Stimulated activated naive CD8-positive, alpha-beta T cell treated with anti-CD3 and anti-CD28 coated beads, Interleukin-15, Interleukin-2, amounts not matched to agents 100 ng/mL and 50 ng/mL, for 24 hours (primary cell): ENCODE results near the gene MRPL54.

Experiments used
- H3K27ac Mint-ChIP-seq: one replicate; pipeline ENCODE4 v1.8.0; 2021; ENCODE audit warnings: mild to moderate bottlenecking, mixed read lengths
- H3K27me3 Mint-ChIP-seq: one replicate; pipeline ENCODE4 v1.8.0; 2021; ENCODE audit warnings: mixed read lengths
- H3K36me3 Mint-ChIP-seq: one replicate; pipeline ENCODE4 v1.8.0; 2021; ENCODE audit warnings: low read depth, mixed read lengths
- H3K4me1 Mint-ChIP-seq: one replicate; pipeline ENCODE4 v1.8.0; 2021; ENCODE audit warnings: low read depth, mixed read lengths
- H3K4me3 Mint-ChIP-seq: one replicate; pipeline ENCODE4 v1.8.0; 2021; ENCODE audit warnings: mild to moderate bottlenecking, mixed read lengths
- H3K9me3 Mint-ChIP-seq: one replicate; pipeline ENCODE4 v1.8.0; 2021; ENCODE audit warnings: mixed read lengths

The MRPL54 gene

GRCh38 chr19:3782330-3782729, 19.8 kb downstream of the MRPL54 start:
- Mint-ChIP-seq H3K4me3 (no peak overlapping the region), H3K36me3 (peaks cover 33% of the 10 kb centered on the region), H3K4me1 (peaks cover 13% of the 10 kb centered on the region)

GRCh38 chr19:3782903-3783302, 20.4 kb downstream of the MRPL54 start:
- Mint-ChIP-seq H3K4me3 (no peak overlapping the region), H3K4me1 (peaks cover 13% of the 10 kb centered on the region), H3K27ac (no peak overlapping the region), H3K27me3 (no peaks in the 10 kb centered on the region), H3K36me3 (peaks cover 33% of the 10 kb centered on the region), H3K9me3 (peaks cover 10% of the 10 kb centered on the region)

More at GRCh38 chr19:3782330-3782729, 19.8 kb downstream of the MRPL54 start:
- Mint-ChIP-seq H3K27ac (no peak overlapping the region), H3K27me3 (no peaks in the 10 kb centered on the region), H3K9me3 (peaks cover 10% of the 10 kb centered on the region)

GRCh38 chr19:3783660-3784584, 21.4 kb downstream of the MRPL54 start:
- H3K27me3 Mint-ChIP-seq: no peaks in the 10 kb centered on the region
- peaks cover 16% of the 10 kb centered on the region for H3K4me1 Mint-ChIP-seq
- H3K36me3 Mint-ChIP-seq: peaks cover 29% of the 10 kb centered on the region
- peaks cover 10% of the 10 kb centered on the region for H3K9me3 Mint-ChIP-seq
- H3K4me3 Mint-ChIP-seq: peak overlapping the region; percentile 84
- no peak overlapping the region for H3K27ac Mint-ChIP-seq

- H3K27ac Mint-ChIP-seq: peak overlapping the region; percentile 76
- no peaks in the 10 kb centered on the region for H3K27me3 Mint-ChIP-seq
- H3K36me3 Mint-ChIP-seq: peaks cover 29% of the 10 kb centered on the region
- peaks cover 21% of the 10 kb centered on the region for H3K4me1 Mint-ChIP-seq
- H3K9me3 Mint-ChIP-seq: peaks cover 10% of the 10 kb centered on the region
- peak overlapping the region; percentile 84 for H3K4me3 Mint-ChIP-seq
Measured at GRCh38 chr19:3784607-3785450, 22.3 kb downstream of the MRPL54 start.

GRCh38 chr19:3785451-3785937, 23.0 kb downstream of the MRPL54 start:
- Mint-ChIP-seq H3K4me1 (peaks cover 21% of the 10 kb centered on the region), H3K36me3 (peaks cover 29% of the 10 kb centered on the region), H3K4me3 (peak overlapping the region; percentile 84), H3K9me3 (peaks cover 10% of the 10 kb centered on the region), H3K27me3 (no peaks in the 10 kb centered on the region), H3K27ac (peak overlapping the region; percentile 80)

- Mint-ChIP-seq H3K9me3 (peaks cover 10% of the 10 kb centered on the region), H3K27ac (peak within 1 kb of the TSS; percentile 80), H3K4me3 (peak within 1 kb of the TSS; percentile 84), H3K4me1 (peaks cover 21% of the 10 kb centered on the region), H3K27me3 (no peaks in the 10 kb centered on the region), H3K36me3 (peaks cover 24% of the 10 kb centered on the region)
Measured at GRCh38 chr19:3785938-3786824, 23.7 kb downstream of the MRPL54 start, which contains the start of gene MATK. Gene MATK, minus strand, starts transcription at chr19:3786381. Its CDS starts 1,246 bp downstream, at chr19:3785135.

GRCh38 chr19:3788996-3789778, 26.7 kb downstream of the MRPL54 start:
- Mint-ChIP-seq H3K4me1 (peaks cover 21% of the 10 kb centered on the region), H3K36me3 (no peaks in the 10 kb centered on the region), H3K9me3 (no peaks in the 10 kb centered on the region), H3K27me3 (no peaks in the 10 kb centered on the region), H3K4me3 (no peak overlapping the region), H3K27ac (peak overlapping the region; percentile 56)

GRCh38 chr19:3790209-3790734, 27.8 kb downstream of the MRPL54 start:
- Mint-ChIP-seq H3K27me3 (no peaks in the 10 kb centered on the region), H3K4me3 (no peak overlapping the region), H3K27ac (no peak overlapping the region), H3K36me3 (no peaks in the 10 kb centered on the region), H3K4me1 (peaks cover 15% of the 10 kb centered on the region), H3K9me3 (no peaks in the 10 kb centered on the region)

GRCh38 chr19:3790941-3791340, 28.5 kb downstream of the MRPL54 start:
- Mint-ChIP-seq H3K4me3 (no peak overlapping the region), H3K27me3 (no peaks in the 10 kb centered on the region), H3K4me1 (peaks cover 15% of the 10 kb centered on the region), H3K27ac (no peak overlapping the region), H3K9me3 (no peaks in the 10 kb centered on the region), H3K36me3 (no peaks in the 10 kb centered on the region)

- no peak overlapping the region for H3K4me3 Mint-ChIP-seq
Measured at GRCh38 chr19:3792114-3792513, 29.6 kb downstream of the MRPL54 start.

GRCh38 chr19:3793799-3794198, 31.3 kb downstream of the MRPL54 start:
- H3K27me3 Mint-ChIP-seq: no peaks in the 10 kb centered on the region
- peaks cover 6% of the 10 kb centered on the region for H3K9me3 Mint-ChIP-seq
- H3K4me1 Mint-ChIP-seq: peaks cover 17% of the 10 kb centered on the region
- no peak overlapping the region for H3K4me3 Mint-ChIP-seq
- peaks cover 5% of the 10 kb centered on the region for H3K36me3 Mint-ChIP-seq
- H3K27ac Mint-ChIP-seq: no peak overlapping the region

More at GRCh38 chr19:3792114-3792513, 29.6 kb downstream of the MRPL54 start:
- peaks cover 12% of the 10 kb centered on the region for H3K4me1 Mint-ChIP-seq
- peaks cover 5% of the 10 kb centered on the region for H3K36me3 Mint-ChIP-seq
- no peak overlapping the region for H3K27ac Mint-ChIP-seq
- H3K9me3 Mint-ChIP-seq: peaks cover 6% of the 10 kb centered on the region
- H3K27me3 Mint-ChIP-seq: no peaks in the 10 kb centered on the region

- no peak overlapping the region for H3K27ac Mint-ChIP-seq
- peaks cover 29% of the 10 kb centered on the region for H3K4me1 Mint-ChIP-seq
- H3K4me3 Mint-ChIP-seq: no peak overlapping the region
- H3K27me3 Mint-ChIP-seq: no peaks in the 10 kb centered on the region
- peaks cover 5% of the 10 kb centered on the region for H3K36me3 Mint-ChIP-seq
- H3K9me3 Mint-ChIP-seq: peaks cover 6% of the 10 kb centered on the region
Measured at GRCh38 chr19:3796358-3796757, 33.9 kb downstream of the MRPL54 start.

- no peak overlapping the region for H3K4me3 Mint-ChIP-seq
- peak overlapping the region; percentile 19 for H3K27ac Mint-ChIP-seq
- peaks cover 36% of the 10 kb centered on the region for H3K4me1 Mint-ChIP-seq
- H3K27me3 Mint-ChIP-seq: no peaks in the 10 kb centered on the region
- H3K9me3 Mint-ChIP-seq: peaks cover 6% of the 10 kb centered on the region
- H3K36me3 Mint-ChIP-seq: peaks cover 5% of the 10 kb centered on the region
Measured at GRCh38 chr19:3798137-3798536, 35.7 kb downstream of the MRPL54 start.
